Suprapubic skin (tissue), 3 donors: Measurements from ENCODE around the gene VPS8.
"Not testable (repeated sequence)": the region's sequence is repeated elsewhere in the genome, so short reads cannot be mapped to it uniquely, and the experiment has no call there.

ENCODE experiments used
- CTCF ChIP-seq, 2 donors: fragments of 200-600 bp in 1 of 2; fragments of 450-650 bp in 1 of 2; sonication (generic) in 1 of 2; IDR thresholded peaks; one replicate each; pipeline ENCODE4 v1.5.1; 2016 to 2019; ENCODE audit warnings: antibody characterized with exemption in 2 of 2, mild to moderate bottlenecking in 1 of 2, moderate library complexity in 1 of 2
- EP300 ChIP-seq: sonication (generic); formaldehyde crosslinking; IDR thresholded peaks from one replicate; pipeline ENCODE4 v1.6.1; 2017; ENCODE audit warnings: antibody characterized with exemption
- POLR2A ChIP-seq, 2 donors: fragments of 450-650 bp; IDR thresholded peaks; one replicate each; pipeline ENCODE4 v1.6.1; 2017; ENCODE audit warnings: antibody characterized with exemption in 2 of 2, mild to moderate bottlenecking in 2 of 2, moderate library complexity in 2 of 2

- not testable (repeated sequence) for TF ChIP-seq EP300; POLR2A (IDR thresholded peaks at IDR 0.05); CTCF (IDR thresholded peaks at IDR 0.05)
Measured at GRCh38 chr3:185017996-185018395, 206.0 kb downstream of the VPS8 start.
